GM21619 (cell line): ENCODE results near the gene ARSD.
"Not testable (repeated sequence)": the region's sequence is repeated elsewhere in the genome, so short reads cannot be mapped to it uniquely, and the experiment has no call there.

Experiments used
- ATAC-seq: cut with Tn5 transposase; IDR thresholded peaks from one replicate; pipeline ENCODE4 v1.9.1; 2021; ENCODE audit not compliant: unreplicated experiment

The ARSD gene

GRCh38 chrX:2894885-2895292 lies 34.2 kb downstream of the ARSD start:
- ATAC-seq: no peak

DNA sequence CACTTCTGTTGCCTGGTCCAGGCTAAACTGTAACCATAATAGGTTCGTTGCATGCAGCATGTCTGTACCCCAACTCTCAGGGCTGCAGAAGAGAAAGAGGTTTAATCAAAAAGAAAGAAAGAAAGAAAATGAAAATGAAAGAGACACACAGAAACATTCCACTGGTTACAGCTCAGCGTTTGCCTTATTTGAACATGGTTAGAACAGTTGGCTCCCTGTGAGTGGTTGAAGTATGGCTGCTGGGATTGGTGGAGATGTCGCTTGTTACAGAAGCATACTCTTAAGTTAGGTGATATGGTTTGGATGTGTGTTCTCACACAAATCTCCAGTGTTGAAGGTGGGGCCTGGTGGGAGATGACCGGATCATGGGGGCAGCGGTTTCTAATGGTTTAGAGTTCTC lies 36.3 kb downstream of the ARSD start:
- ATAC-seq: no peak

GRCh38 chrX:2890536-2891460 lies 38.3 kb downstream of the ARSD start:
- ATAC-seq: not testable (repeated sequence)

DNA sequence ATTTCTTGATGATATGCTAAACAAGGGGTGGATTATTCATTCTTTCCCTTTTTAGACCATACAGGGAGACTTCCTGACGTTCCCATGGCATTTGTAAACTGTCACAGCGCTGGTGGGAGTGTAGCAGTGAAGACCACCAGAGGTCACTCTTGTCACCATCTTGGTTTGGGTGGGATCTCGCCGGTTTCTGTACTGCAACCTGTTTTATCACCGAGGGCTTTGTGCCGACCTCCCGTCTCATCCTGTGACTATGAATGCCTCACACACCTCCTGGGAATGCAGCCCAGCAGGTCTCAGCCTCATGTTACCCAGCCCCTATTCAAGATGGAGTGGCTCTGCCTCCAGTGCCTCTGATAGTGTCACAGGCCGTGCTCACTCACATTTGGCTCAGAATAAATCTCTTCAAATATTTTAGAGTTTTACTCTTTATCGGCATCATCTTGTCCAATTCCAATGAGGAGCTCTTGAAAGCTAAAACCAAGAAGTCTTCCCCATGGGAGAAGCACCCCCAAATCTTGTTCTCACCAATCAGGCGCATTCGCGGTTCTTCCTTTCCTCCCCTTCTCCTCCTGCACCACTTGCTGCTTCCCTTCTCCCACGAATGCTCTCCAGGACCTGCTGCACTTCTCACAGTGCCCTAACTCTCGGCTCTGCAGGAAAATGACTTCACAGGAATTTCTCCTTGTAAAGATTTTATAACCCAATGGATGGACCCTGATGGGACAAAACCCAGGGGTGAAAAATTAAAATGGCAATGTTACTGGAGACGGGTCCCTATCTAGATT lies 39.2 kb downstream of the ARSD start:
- ATAC-seq: not testable (repeated sequence)

GRCh38 chrX:2889045-2889605 lies 40.0 kb downstream of the ARSD start:
- ATAC-seq: no peak

DNA sequence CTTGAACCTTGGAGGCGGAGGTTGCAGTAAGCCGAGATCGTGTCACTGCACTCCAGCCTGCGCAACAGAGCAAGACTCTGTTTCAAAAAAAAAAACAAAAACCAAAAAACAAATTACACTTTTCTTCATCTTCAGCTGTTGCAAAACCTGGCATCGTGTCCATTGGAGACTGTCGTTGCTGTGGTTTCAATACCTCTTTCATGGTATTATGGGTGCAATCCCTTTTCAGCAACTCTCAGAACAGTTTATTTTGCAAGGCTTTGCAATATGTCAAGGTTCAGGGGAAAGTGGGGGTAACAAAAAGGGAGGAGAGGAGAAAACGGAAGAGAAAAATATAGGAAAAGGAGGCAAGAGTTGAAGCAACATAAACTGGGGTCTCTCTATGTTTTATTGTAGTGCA lies 40.8 kb downstream of the ARSD start:
- no peak for ATAC-seq

GRCh38 chrX:2883770-2884169 lies 45.4 kb downstream of the ARSD start:
- ATAC-seq: no peak

DNA sequence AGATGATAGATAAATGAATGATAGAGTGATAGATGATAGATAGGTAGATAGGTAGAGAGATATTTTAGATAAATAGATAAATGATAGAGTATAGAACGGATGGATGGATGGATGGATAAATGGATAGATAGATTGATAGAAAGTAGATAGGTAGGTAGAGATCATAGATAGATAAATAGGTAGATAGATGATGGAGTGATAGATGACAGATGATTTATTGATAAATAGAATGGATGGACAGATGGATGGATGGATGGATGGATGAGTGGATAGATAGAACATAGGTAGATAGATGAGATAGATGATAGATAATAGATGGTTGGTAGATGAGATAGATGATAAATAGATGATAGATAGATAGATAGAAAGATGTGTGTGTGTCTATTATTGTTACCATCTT lies 49.5 kb downstream of the ARSD start:
- ATAC-seq: no peak

- no peak for ATAC-seq
Measured at GRCh38 chrX:2878563-2878962, 50.6 kb downstream of the ARSD start.

GRCh38 chrX:2875798-2876399 lies 53.2 kb downstream of the ARSD start:
- ATAC-seq: no peak

DNA sequence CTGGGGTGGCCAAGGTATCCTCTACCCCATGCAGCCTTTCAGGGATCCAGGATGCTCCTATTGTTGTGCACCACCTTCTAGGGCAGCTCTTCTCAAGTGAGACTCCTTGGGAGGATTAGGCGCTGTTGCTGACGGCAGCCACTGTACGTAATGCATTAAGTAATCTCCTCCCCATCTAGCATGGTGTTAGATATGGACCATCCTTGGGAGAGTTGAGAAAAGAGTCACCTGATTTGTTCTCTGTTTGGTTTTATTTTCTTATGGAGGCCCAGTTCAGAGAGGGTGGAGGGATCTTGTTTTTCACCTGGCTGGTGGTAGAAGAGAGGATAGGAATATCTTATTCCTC lies 54.0 kb downstream of the ARSD start:
- ATAC-seq: no peak

GRCh38 chrX:2874222-2875135 lies 54.7 kb downstream of the ARSD start:
- ATAC-seq: no peak

- no peak for ATAC-seq
Measured at GRCh38 chrX:2872671-2873277, 56.4 kb downstream of the ARSD start.

GRCh38 chrX:2871831-2872230 lies 57.3 kb downstream of the ARSD start:
- ATAC-seq: no peak

GRCh38 chrX:2870650-2871049 lies 58.5 kb downstream of the ARSD start:
- ATAC-seq: no peak

GRCh38 chrX:2867206-2867605 lies 61.9 kb downstream of the ARSD start:
- no peak for ATAC-seq

DNA sequence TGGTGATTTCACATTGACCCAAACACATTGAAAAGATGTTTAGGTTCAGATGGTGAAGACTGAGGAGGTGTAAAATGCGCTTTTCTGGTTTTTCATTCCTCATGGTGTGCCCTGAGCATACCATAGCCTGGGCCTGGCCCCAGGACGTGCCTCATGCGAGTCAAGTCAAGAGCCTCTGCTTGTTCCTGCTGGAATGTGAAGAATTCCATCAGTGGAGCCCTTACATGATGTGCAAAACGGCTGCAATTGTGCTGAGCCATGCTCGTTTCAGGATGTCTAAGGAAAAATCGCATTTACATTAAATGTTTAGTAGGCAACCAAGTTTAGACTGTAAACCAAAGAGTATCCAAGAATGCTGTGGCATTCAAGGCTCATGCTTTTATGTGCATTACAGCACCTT lies 65.5 kb downstream of the ARSD start:
- no peak for ATAC-seq

DNA sequence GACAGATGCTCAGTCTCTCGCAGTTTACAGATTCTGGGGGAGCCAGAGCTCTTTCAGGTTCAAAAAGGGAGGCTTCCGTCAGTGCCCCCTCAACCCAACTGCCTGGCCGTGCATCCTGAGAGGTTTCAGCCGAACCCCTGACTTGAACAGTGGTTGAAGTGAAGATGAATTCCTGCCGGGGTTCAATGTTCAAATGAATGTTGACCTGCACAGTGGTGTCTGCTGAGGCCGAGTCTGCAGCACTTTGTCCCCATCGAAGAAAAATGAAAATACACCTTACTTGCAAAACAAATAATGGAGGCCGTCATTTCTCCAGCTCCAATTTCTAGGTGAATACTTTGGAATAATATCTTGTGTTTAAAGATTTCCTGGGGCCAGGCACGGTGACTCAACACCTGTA lies 66.7 kb downstream of the ARSD start:
- ATAC-seq: no peak

GRCh38 chrX:2859197-2859797 lies 69.8 kb downstream of the ARSD start:
- ATAC-seq: no peak

DNA sequence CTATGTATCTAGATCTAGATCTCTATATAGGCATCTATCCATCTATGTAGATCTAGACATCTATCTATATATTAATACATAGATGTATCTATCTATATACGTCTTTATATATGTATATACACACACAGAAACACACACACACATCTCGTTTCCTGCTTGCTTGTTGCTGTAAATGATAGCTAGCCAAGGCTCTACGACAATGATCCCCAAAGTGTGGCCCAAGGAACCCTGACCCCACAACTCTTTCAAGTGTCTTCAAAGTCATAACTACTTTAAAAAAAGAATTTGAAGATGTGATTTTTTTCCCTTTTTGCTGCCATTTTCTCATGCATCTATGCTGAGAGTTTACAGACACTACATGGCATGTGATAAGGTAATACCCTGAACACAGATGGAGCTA lies 71.6 kb downstream of the ARSD start:
- no peak for ATAC-seq
